ENCODE results near the gene PHC2.

- no peak for TF ChIP-seq CTCF (IDR thresholded peaks at IDR 0.05)
- no peak for TF ChIP-seq POLR2A (IDR thresholded peaks at IDR 0.05)
These were observed 2.2 kb downstream of the PHC2 start for GRCh38 chr1:33428661-33429060.

Measured in lower leg skin (tissue), 3 donors.